Amygdala (tissue), 56 donors: ENCODE data around the gene USH1G.

Source experiments
- DNase-seq, 56 donors: peaks; one replicate each; lab custom pipeline; 2025; lab: John Stamatoyannopoulos, UW

Gene USH1G

GRCh38 chr17:74954665-74955421 is 31.8 kb upstream of the USH1G start:
- DNase-seq = no peak

- DNase-seq = no peak
Observed at GRCh38 chr17:74954115-74954514, 31.1 kb upstream of the USH1G start.

GRCh38 chr17:74953134-74953687 is 30.2 kb upstream of the USH1G start:
- DNase-seq = no peak

GRCh38 chr17:74952431-74953133 is 29.5 kb upstream of the USH1G start:
- DNase-seq = no peak

GRCh38 chr17:74951680-74952421 is 28.8 kb upstream of the USH1G start:
- DNase-seq = no peak

- DNase-seq = no peak
Observed at GRCh38 chr17:74951065-74951464, 28.0 kb upstream of the USH1G start.

GRCh38 chr17:74950207-74950606 is 27.2 kb upstream of the USH1G start:
- DNase-seq = no peak

- no peak for DNase-seq
Observed at GRCh38 chr17:74949455-74950115, 26.5 kb upstream of the USH1G start.

GRCh38 chr17:74947041-74947754 is 24.1 kb upstream of the USH1G start:
- DNase-seq = no peak

GRCh38 chr17:74946641-74947040 is 23.6 kb upstream of the USH1G start:
- DNase-seq = no peak

- DNase-seq = no peak
Observed at GRCh38 chr17:74945543-74945942, 22.5 kb upstream of the USH1G start.

GRCh38 chr17:74943808-74944522 is 20.9 kb upstream of the USH1G start:
- no peak for DNase-seq

- DNase-seq = no peak
Observed at GRCh38 chr17:74941128-74941725, 18.2 kb upstream of the USH1G start.

GRCh38 chr17:74939534-74939933 is 16.5 kb upstream of the USH1G start:
- no peak for DNase-seq

GRCh38 chr17:74938194-74938950 is 15.3 kb upstream of the USH1G start:
- DNase-seq = no peak

- no peak for DNase-seq
Observed at GRCh38 chr17:74937064-74938051, 14.3 kb upstream of the USH1G start.

GRCh38 chr17:74936470-74936799 is 13.4 kb upstream of the USH1G start:
- no peak for DNase-seq
